ENCODE measurements around the gene NR2F2.

The NR2F2 gene

DNA sequence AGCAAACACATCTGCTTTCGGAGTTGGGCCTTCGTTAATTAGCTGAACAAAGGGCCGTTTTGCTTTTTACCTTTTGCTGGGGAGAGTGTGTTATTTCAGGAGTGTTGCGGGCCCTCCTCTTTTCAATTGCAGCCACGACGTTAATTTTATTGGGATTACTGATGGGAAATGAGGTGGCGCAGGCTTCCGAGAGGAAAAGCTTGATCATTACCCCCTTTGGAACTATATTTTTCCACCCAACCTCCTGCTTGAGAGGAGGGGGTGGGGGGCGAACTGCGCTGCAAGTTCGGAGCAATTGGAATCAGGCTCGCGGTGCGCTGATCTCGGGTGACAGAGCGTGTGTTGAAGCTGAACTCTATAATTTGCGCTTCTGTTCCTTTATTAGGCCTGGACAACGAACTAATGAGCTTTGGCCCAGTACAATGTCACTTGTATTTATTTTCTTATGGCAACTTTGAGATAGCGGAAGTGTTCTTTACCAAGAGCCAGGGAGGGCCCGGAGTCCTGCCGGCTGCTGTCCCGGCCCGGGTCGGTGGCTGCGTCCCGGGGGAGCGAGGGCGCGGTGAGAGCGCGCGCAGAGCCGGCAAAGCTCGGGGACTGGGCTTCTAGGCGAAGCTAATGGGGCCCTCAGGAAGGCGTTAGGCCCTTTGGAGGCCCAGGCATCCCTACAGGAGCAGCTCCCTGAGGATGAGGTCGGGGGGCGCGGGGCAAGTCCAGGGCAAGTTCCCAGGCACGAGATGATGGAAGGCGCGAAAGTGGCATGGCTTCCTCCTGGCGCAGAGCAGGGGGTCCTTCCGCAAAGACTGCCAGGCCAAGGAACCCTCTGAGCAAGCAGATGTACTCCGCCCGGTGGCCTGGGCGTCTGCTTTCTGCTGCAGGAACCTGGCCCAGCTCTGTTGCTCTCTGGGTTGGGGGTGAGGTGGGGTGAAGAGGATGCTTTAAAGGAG lies 12.9 kb downstream of the NR2F2 start:
- DNase-seq: peak; percentile 22

DNA sequence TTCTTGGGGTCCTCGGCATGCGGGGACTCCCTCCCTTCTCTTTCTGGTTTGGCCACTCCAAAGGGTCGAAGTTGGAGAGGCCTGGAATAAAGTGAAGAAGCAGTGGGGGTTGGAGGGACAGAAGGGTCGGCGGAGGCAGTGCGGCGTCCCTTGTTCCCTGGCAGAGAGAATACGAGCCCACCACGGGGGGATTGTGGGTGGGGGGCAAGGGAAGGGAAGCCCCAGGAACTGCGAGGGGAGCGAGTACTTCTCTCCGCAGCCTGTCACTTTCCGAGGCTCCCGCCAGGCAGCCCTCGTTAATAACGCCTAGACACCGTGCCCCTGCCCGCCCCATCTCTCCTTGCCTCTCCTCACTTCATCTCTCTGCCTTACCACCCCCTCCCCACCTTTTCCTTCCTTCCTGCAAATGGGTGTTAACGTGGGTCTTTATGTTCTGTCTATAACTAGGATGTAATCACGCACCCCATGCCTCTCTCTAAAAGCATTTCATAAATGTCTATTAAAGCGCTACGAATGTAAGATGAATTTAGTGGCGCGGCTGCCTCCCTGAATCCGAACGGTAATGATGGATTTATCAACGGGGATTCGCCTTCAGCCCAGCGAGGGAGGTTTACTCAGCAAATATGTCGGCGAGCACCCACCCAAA lies 13.7 kb downstream of the NR2F2 start:
- no peak for DNase-seq

DNA sequence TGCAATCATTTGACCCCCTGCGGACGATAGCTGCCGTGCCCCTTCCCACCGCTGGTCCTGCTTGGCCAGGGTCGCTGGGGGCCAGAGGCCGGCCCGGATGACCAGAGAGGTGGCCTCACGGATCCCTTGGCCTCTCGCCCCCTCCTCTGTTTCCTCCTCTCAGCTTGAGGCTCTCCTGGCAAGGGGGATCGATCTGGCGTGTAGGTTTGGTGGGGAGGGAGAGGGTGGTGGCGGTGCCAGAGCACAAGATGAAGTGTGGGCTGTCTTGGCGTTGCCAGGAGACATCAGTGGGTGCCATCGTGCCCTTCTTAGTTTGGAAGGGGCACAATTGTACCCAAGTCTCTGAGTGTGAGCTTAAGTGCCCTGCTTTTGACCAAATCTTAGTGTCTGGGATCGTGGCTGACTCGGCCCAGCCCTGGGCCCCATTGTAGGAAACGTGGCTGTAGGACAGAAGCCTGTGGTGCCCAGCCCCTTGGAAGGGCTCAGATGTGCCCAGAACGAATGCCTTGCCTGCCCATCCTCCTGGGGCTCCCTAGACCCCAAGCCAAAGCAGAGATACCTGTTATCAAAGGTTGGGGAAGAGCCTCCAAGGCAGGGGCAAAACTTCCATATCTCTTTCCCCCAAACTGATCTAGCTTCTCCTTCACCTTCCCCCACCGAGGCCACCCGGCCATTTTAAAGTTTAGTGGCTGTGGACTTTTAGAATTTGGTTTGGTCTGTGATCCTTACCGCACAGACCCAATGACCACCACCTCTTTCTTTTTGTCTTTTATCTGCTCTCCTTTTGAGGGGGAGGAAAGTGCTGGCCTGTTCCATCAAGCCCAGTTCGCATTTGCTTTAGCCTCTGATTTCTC lies 14.4 kb downstream of the NR2F2 start:
- no peak for DNase-seq

DNA sequence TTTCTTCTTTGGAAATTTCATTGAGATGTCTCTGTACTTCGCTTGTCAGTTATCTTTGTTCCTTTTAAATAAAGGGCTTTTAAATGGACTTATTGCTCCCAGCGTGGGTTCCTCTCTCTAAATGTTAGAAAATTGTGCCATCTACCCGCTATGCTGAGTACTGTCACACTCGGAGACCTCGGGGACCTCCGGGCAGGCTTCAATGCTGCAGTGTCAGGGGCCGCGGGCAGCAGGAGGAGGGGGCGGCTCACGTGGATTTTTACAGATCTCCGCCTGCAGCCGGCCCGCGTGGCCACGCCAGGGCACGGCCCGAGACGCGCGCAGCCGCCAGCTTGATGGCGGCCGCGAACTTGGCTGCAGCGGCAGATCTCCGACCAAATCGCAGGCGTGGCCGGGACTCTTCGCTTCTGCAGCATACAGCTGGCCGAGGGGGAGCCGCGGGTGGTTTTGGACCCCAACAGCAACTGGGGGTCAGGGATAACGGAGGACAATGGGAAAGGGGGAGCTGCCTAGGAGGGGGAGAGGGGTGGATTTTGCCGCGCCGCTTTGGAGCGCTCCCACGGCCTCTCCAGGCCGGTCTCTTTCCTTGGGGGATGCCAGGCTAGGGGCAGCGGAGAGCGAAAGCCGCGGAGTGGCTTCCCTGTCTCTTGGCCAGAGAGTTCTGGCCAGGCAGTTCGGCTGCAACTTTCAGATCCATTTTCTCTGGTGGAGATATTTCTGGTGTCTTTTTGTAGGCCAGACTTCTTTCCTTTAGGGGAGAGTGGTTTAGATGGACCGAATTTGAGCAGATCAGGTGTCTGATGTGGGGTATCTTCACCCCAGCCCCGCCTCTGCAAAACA lies 15.3 kb downstream of the NR2F2 start:
- peak; percentile 83 for DNase-seq

DNA sequence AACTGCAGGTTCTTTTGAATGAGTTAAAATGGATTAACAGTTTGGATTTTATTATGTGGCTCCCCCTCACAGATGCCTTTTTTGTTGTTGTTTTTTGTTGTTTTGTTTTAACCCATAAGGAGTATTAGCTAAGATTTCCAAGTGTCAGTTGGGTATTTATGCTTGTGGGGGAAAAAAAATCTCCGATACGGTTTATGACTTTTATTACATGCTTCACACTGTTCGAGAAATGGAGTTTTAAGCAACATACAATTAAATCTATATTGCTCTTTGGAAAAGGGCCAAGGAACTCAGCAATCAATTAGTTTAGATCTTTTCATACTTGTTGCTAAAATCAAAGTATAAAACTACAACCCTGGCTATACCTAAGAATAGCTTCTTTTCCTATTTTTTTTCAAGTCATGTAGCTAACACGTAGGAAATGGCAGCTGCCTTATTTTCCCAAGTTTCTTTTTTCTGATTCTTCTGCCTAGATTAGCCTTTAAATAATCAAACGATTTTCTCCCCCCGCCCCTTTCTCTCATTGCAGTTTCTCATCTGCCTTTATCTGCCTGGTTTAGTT lies 16.0 kb downstream of the NR2F2 start:
- no peak for DNase-seq

DNA sequence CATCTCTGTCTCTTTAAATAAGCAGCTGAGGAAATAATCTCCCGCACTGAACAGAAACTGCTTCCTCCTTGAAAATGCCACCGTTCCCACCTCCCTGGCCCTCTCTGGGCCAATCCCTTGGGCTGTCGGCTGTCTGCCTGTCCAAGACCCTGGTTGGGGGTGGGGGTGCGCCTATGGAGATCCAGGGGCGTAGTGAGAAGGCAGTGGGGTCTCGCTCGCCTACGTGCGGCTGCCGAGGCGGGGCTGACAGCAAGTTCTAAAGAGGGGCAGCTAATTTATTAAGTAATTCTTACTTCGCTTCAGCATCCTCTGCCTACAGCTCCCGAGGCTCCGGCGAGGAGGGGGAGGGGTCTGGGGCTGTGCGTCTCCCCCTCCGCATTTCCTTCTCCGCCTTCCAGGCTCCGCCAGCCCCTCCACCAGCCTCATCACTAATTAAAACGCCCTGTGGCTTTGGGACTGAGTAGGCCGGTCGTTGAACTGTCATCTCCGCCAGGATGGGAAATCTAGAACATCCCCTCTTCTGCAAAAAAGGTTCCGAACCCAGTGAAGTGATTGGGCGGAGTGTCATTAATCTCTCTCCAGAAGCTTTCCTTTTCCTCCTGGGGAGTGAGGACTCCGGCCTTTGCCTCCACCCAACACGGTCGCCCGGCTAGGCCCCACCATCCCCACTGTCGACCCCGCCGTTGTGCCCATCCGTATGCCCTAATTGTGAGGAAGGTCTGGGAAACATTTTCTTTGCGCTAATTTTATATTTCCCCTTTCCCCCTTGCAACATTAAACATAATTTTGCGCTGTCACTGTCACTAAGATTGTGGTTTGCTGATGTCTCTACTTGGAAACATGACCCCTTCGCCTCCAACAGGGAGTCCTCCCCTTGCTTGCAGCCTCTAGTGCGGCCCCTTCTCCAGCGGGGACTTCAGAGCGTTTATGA lies 16.9 kb downstream of the NR2F2 start:
- DNase-seq: no peak

DNA sequence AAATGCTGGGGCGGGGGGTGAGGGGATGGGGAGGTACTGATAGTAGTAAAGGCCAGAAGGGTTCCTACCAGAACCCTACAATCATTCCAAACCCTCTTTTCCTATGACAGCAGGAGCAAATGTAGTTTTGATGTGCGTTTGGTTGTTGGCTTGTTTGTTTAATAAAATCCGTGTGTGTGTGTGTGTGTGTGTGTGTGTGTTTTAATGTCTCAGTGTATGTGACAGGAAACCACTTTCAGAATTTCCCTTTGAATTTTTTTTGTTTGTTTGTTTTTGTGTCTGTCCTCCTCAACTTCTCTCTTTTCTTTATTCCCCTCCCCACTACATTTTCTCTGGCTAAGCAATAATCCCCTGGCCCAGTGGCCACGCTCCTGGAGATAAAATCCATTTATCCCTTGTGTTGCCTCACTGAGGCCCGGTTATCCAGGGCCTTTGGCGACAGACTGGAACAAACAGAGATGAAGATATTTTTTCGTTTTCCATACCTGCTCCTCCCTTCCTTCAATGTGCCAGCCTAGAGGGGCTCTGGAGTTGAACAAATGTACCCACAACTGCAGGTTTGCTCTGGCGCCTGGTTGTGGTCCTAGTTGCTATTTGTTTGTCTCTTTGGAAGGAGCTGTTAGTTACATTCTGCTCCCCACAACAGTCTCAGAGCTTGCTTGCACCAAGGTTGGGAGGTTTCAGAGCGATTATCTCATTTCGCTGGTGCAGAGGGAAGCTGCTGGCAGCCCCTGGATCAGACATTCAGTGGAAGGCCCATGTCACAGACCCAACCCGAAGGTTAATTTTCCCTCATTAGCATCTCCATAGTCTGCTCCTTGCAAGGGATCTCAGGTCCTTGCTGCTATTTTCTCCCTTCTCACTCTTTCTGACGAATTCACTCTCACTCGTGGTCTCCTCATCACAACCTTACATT lies 17.9 kb downstream of the NR2F2 start:
- DNase-seq: no peak

DNA sequence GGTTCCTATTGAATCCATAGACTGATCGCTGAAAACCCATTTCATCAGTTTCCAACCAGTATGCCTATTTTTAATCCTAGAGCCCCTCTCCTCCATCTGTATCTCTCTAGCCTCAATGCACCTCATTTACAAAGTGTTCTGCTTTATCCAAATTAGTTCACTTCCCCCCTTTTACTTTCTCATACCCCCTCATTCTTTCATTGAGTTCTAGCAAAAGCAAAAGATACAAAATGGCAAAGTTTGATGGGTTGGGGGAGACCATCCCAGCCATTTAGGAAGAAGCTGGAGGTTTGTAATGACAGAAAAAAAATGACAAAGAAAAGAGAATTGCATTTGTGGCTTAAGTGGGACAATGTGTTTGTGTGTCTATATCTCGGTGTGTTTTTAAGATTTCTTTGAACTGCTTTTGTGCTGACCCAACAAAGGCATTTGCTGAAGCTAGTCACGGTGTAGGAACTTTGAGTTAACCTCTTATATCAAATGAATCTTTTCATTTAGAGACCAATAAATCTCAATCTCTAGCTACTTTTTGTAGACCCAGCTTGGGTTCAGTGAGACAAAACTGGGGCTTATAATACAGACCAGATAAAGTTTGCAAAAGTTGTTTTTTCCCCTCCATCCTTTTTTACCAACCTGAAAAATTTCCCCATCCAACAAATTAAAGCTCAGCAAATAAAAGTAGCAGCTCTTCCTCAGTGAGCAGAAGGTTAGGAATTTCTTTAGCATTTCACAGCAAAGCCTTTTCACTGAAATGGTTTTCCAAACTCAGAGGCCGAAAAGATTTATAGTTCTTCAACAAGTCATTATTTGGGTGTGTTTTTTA lies 18.7 kb downstream of the NR2F2 start:
- DNase-seq: no peak

DNA sequence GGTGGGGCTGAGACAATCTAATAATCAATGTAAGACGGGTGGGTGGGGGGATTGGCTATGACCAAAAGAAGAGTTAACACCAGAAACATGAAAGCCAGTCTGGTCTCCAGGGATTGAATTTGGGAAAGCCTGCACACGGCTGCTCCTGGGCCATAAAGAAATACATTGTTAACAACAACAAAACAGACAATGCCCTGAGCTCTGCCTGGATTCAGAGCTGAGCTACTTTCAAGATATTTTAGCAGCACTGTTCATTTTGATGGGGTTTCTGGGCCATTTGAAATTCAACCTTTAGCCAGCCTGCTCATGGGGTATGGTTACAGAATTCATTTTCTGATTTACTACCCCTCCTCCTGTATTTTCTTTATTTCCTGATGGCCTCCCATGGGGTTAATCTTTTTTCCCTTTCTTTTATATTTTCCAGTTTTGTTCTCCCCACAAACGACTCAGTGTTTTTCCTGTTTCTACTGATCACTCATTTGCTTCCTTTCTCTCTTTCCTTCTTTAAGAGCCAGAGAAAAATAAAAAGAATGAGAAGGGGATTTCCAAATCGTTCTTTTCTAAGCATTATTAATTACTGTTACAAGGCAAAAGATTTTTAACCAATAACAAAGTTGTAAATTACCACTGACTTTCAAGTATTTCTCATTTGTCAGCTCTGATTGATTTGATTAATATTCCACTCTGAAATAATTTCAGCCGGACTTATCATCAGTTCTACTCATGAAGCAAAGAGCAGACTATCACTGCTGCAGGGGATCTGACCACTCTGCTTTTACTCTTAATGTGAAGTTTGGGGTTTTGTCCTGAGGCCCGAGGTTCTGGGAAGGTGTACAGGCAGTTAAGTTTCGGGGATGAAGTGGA lies 19.6 kb downstream of the NR2F2 start:
- DNase-seq: no peak

DNA sequence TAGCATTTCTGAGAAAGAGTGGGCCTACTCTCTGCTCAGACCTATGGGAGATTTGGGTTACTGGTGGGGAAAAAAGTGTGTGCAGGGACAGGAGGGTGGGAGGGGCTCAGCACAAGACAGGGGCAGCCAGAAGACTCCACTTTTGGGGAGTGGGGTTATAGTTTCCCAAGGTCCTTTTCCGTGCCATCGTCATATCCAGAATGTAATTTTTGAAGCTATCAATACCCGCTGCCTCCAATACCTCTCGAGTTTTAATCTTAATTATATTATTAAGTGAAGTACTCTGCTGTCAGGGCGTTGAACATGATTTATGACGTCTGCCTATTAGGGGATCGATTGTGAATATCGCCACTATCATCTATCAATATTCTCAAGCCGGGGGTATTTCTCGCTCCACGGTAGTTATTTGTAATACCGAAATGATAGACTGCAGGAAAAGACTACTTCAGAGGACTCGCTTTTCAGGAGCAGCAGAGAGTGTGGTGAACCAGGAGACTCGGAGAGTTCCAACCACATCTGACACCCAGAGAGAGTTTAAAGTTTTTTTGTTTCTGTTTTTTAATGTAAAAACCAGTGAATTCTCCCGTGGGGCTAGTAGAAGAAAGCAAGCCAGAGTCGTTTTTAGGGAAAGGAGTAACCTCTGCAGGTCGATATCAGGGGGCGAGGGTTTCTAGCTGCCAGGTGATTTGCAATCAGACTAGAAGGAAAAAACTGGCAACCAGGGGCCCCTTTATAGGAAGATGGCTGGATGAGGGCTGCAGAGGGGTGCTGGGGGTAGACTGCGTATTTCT lies 20.6 kb downstream of the NR2F2 start:
- DNase-seq: no peak

DNA sequence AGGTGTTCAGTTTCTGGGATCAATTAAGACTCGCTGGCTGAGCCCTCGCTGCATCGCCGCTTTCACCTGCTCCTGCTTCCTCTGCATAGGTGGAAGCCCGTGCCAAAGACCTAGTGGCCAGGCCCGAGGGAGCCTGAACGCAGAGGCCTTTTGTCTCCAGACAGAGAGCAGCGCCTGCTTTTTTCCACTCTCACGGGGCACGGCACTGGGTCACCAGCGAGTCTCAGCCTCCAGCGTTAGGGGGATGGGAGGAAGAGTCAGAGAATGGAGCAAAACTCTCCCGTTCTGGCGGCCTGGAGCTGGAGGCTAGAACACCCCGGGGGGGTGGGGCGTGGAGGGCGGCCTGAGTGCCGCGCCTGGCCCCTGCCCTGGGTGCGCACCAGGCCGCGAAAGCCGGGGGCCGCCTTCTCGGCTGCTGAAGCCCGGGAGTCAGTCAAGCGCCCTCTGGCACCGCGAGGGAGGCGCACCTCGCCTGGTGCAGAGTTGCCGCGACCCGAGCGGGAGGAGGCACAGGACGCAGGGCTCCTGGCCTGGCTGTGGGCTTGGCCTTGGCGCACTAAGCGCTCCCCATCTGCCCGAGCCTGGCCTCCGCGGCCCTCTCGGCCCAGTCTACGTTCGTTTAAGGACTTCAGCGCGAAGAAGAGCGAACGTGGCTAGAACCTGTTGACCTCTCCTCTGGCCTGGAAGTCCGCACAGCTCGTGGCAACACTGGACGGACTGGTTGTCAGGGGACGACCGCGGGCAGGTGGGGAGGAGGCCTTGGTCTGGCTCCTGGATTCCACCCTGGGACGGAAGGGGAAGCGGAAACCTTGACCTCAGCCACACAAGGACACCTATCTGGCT lies 21.5 kb downstream of the NR2F2 start:
- no peak for DNase-seq

DNA sequence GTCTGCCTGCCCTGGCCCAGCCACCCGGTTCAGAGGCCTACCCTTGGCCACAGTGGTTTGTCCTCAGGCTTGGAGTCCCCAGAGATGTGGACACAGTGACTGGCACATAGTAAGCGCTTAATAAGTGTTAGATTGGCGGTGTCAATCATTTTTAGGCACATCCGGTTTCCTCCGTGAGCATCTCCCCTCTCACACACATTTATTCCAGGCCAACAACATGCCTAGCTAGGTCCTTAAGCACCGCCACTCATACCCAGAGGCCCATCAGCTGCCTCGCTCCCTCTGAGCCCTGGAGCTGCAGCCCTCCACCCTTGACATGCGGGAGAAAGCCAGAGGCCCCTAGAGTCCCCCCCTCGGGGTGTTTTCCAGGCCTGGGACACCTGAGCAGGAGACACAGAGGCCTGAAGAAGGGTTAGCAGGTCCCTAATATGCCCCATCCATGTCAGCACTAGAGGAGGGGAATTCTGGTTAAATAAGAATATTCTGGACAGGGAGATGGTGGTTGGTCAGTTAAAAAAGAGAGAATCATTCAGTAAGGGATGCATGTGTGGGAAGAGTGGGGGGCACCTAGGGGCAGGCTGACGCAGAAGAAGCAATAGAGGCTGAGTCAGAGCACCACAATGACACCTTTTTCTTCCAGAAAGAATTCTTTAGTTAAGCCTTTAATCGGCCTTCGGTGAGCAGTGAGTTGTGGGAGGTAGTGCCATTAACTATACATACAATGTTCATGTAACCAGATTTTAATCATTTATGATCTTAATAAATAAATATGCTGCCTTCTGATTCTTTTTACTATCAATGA lies 22.3 kb downstream of the NR2F2 start:
- no peak for DNase-seq

DNA sequence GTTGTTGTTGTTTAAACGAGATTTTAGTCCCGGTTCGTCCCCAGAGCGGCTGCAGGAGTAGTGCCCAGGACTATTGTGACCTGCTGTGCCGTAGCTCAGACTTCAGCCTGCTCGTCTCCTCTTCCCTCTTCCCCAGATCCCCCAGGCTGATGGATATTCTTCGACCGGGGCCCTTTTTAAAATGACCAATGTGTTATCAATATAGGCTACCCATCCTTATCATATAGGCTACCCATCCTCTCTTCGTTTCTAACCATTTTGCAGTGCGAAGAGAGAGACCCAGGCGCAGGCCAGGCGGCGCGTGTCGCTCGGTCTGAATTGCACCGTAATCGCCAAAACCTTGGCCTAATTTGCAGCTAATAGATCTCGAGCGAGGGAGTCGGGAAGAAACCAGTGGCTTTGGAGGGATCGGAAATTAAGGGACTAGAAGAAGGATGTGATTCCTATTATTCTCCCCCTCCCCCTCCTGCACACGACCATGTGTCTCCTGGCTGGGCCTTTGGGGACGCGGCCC lies 23.0 kb downstream of the NR2F2 start:
- DNase-seq: no peak

DNA sequence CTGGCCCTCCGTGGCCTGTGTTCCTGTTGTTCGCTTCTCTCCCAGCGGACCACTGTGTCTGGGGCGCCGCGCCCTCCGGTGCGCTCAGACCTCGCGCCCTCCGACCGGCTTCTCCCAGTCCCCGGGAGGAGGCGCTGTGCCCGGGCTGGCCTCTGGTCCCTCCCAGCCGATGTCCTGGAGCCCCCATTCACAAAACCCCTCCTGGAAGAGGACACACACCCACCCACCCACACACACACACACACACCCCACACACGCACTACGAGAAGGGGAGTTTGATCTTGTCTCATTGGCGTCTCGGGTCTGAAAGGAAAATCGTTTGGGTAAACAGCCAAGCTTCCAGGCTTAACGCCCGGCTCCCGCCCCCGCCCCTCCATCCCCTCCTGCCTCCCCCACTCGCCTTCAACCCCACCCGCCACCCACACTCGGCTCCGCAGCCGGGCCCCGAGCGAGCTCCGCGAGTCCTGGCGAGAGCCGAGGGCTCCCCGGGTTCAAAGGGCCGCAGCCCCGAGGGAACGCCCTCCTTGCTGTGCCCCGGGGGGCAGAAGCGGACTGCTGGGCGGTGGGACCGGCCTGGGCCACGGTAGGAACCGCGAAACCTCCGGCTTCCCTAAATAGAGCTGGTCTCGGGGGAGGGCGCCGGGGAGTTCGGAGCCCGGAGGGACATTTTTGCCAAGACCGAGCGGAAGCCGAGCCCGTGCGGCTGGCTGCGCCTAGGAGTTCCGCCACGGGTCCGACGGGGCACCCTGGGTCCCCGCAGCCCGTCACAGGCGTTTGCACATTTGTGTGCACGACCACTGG lies 23.6 kb downstream of the NR2F2 start:
- DNase-seq: peak; percentile 72

Data from femur (tissue), 1 donor.